NT2/D1 (cell line): ENCODE results near the gene CDC42BPG.
A peak's percentile ranks its signal among the peaks of the same experiment; 100 is the strongest.

Experiments used
- DNase-seq: peaks from one replicate; pipeline ENCODE4 v3.0.0-alpha.2; 2011; ENCODE audit warnings: low read depth, low spot score
- H3K27me3 ChIP-seq: 2 replicates; pipeline ENCODE4 v1.6.0; 2011; ENCODE audit warnings: mild to moderate bottlenecking; ENCODE audit not compliant: insufficient read length, insufficient read depth
- H3K36me3 ChIP-seq: 2 replicates; pipeline ENCODE4 v1.6.1; 2011; ENCODE audit warnings: mild to moderate bottlenecking, low read length, mixed read lengths; ENCODE audit not compliant: insufficient read depth, insufficient read length
- H3K4me1 ChIP-seq: 2 replicates; pipeline ENCODE4 v1.5.1; 2011; ENCODE audit not compliant: insufficient read depth, insufficient read length
- H3K4me3 ChIP-seq: 2 replicates; pipeline ENCODE4 v1.5.1; 2011; ENCODE audit warnings: low read depth; ENCODE audit not compliant: insufficient read length
- H3K9ac ChIP-seq: 2 replicates; pipeline ENCODE4 v1.6.0; 2011; ENCODE audit warnings: low read depth; ENCODE audit not compliant: insufficient read length
- H3K9me3 ChIP-seq: 2 replicates; pipeline ENCODE4 v1.5.1; 2011; ENCODE audit warnings: mild to moderate bottlenecking, low read length; ENCODE audit not compliant: insufficient read depth
- SUZ12 ChIP-seq: IDR thresholded peaks from 2 replicates; pipeline ENCODE4 v1.6.1; 2011; ENCODE audit not compliant: insufficient read length, insufficient read depth; ENCODE audit errors: extremely low read depth
- YY1 ChIP-seq: IDR thresholded peaks from 2 replicates; pipeline ENCODE4 v1.6.1; 2011; ENCODE audit not compliant: insufficient read length, insufficient read depth
- ZNF274 ChIP-seq: IDR thresholded peaks from 2 replicates; pipeline ENCODE4 v1.6.1; 2011; ENCODE audit warnings: mild to moderate bottlenecking, low read depth, low read length

CDC42BPG gene

GRCh38 chr11:64874308-64875240 is 30.1 kb upstream of the CDC42BPG start:
- Histone ChIP-seq H3K4me3 (no peak overlapping the region), H3K4me1 (peaks cover 18% of the 10 kb centered on the region), H3K36me3 (peaks cover 63% of the 10 kb centered on the region), H3K9ac (no peak overlapping the region), H3K9me3 (no peaks in the 10 kb centered on the region), H3K27me3 (peaks cover 4% of the 10 kb centered on the region)
- no peak for DNase-seq
- TF ChIP-seq ZNF274, result no peak
- no peak for TF ChIP-seq YY1
- TF ChIP-seq SUZ12, result no peak

- peaks cover 78% of the 10 kb centered on the region for H3K36me3 ChIP-seq
- H3K27me3 ChIP-seq, result peaks cover 2% of the 10 kb centered on the region
- peaks cover 20% of the 10 kb centered on the region for H3K4me1 ChIP-seq
- DNase-seq, result no peak
- TF ChIP-seq YY1, result no peak
- TF ChIP-seq ZNF274, result no peak
- TF ChIP-seq SUZ12, result no peak
- no peak overlapping the region for H3K4me3 ChIP-seq
- no peaks in the 10 kb centered on the region for H3K9me3 ChIP-seq
- no peak overlapping the region for H3K9ac ChIP-seq
Observed at GRCh38 chr11:64872790-64873488, 28.5 kb upstream of the CDC42BPG start.

- no peak for DNase-seq
- Histone ChIP-seq H3K4me1 (peaks cover 15% of the 10 kb centered on the region), H3K36me3 (peaks cover 83% of the 10 kb centered on the region), H3K9me3 (no peaks in the 10 kb centered on the region), H3K27me3 (no peaks in the 10 kb centered on the region), H3K4me3 (no peak overlapping the region), H3K9ac (no peak overlapping the region)
- TF ChIP-seq SUZ12 (no peak), ZNF274 (no peak), YY1 (no peak)
Observed at GRCh38 chr11:64871492-64871891, 27.0 kb upstream of the CDC42BPG start.

GRCh38 chr11:64870893-64871466 is 26.5 kb upstream of the CDC42BPG start:
- Histone ChIP-seq H3K27me3 (no peaks in the 10 kb centered on the region), H3K9ac (peak overlapping the region; percentile 3), H3K4me1 (peaks cover 15% of the 10 kb centered on the region), H3K4me3 (no peak overlapping the region), H3K36me3 (peaks cover 78% of the 10 kb centered on the region), H3K9me3 (no peaks in the 10 kb centered on the region)
- DNase-seq, result no peak
- no peak for TF ChIP-seq ZNF274

- peaks cover 72% of the 10 kb centered on the region for H3K36me3 ChIP-seq
- peaks cover 15% of the 10 kb centered on the region for H3K4me1 ChIP-seq
- H3K9ac ChIP-seq, result peak overlapping the region; percentile 3
- H3K4me3 ChIP-seq, result no peak overlapping the region
- no peak for TF ChIP-seq SUZ12
- no peaks in the 10 kb centered on the region for H3K27me3 ChIP-seq
- H3K9me3 ChIP-seq, result no peaks in the 10 kb centered on the region
- DNase-seq, result no peak
Observed at GRCh38 chr11:64870176-64870892, 25.9 kb upstream of the CDC42BPG start.

- Histone ChIP-seq H3K4me3 (no peak overlapping the region), H3K4me1 (peaks cover 19% of the 10 kb centered on the region), H3K9me3 (no peaks in the 10 kb centered on the region), H3K36me3 (peaks cover 68% of the 10 kb centered on the region), H3K9ac (no peak overlapping the region), H3K27me3 (no peaks in the 10 kb centered on the region)
- no peak for DNase-seq
- TF ChIP-seq ZNF274, result no peak
- TF ChIP-seq SUZ12, result no peak
- TF ChIP-seq YY1, result no peak
Observed at GRCh38 chr11:64869571-64870175, 25.2 kb upstream of the CDC42BPG start.
